MM.1S (cell line): ENCODE measurements around the gene GPR3.
A peak's percentile ranks its signal among the peaks of the same experiment; 100 is the strongest.

Experiments used
- DNase-seq: peaks from one replicate; pipeline ENCODE4 v3.0.0-alpha.2; 2015
- H2AFZ ChIP-seq: fragments of 300-600 bp; sonication (generic); 2 replicates; pipeline ENCODE4 v1.6.0; 2016; ENCODE audit warnings: antibody characterized with exemption, low read length
- H3F3A ChIP-seq: fragments of 300-600 bp; sonication (generic); 2 replicates; pipeline ENCODE4 v1.6.1; 2016; ENCODE audit warnings: mild to moderate bottlenecking, antibody characterized with exemption, low read length, moderate library complexity, mixed read lengths; ENCODE audit not compliant: insufficient read depth
- H3K27ac ChIP-seq: fragments of 300-600 bp; sonication (generic); 2 replicates; pipeline ENCODE4 v1.5.1; 2016; ENCODE audit warnings: mild to moderate bottlenecking, low read length
- H3K27me3 ChIP-seq: fragments of 300-600 bp; sonication (generic); replicated peaks from 2 replicates; pipeline ENCODE4 v1.6.0; 2016; ENCODE audit warnings: low read length; ENCODE audit not compliant: insufficient read depth
- H3K36me3 ChIP-seq: fragments of 300-600 bp; sonication (generic); replicated peaks from 2 replicates; pipeline ENCODE4 v1.6.1; 2016; ENCODE audit warnings: mild to moderate bottlenecking, low read length, mixed read lengths; ENCODE audit not compliant: insufficient read depth
- H3K4me1 ChIP-seq: fragments of 300-600 bp; sonication (generic); 2 replicates; pipeline ENCODE4 v1.6.1; 2016; ENCODE audit warnings: low read length, mixed read lengths
- H3K4me2 ChIP-seq: fragments of 300-600 bp; sonication (generic); 2 replicates; pipeline ENCODE4 v1.6.0; 2016; ENCODE audit warnings: low read depth, low read length
- H3K4me3 ChIP-seq: fragments of 300-600 bp; sonication (generic); 2 replicates; pipeline ENCODE4 v1.5.1; 2016; ENCODE audit warnings: low read length, mixed read lengths
- H3K79me2 ChIP-seq: fragments of 300-600 bp; sonication (generic); 2 replicates; pipeline ENCODE4 v1.6.1; 2016; ENCODE audit warnings: mixed run types, low read length, mixed read lengths
- H3K9ac ChIP-seq: fragments of 300-600 bp; sonication (generic); 2 replicates; pipeline ENCODE4 v1.6.1; 2016; ENCODE audit warnings: low read length, mixed read lengths
- H3K9me2 ChIP-seq: fragments of 300-600 bp; sonication (generic); replicated peaks from 2 replicates; pipeline ENCODE4 v1.6.1; 2016; ENCODE audit warnings: mild to moderate bottlenecking, low read length, mixed read lengths; ENCODE audit not compliant: insufficient read depth
- H3K9me3 ChIP-seq: fragments of 300-600 bp; sonication (generic); replicated peaks from 2 replicates; pipeline ENCODE4 v1.6.1; 2016; ENCODE audit warnings: mild to moderate bottlenecking, low read length, mixed read lengths; ENCODE audit not compliant: insufficient read depth
- H4K20me1 ChIP-seq: fragments of 300-600 bp; sonication (generic); 2 replicates; pipeline ENCODE4 v1.6.1; 2016; ENCODE audit warnings: mild to moderate bottlenecking, low read length, moderate library complexity, mixed read lengths; ENCODE audit not compliant: insufficient read depth
- CTCF ChIP-seq: fragments of 300-600 bp; sonication (generic); IDR thresholded peaks from 2 replicates; pipeline ENCODE4 v1.5.1; 2016; ENCODE audit warnings: antibody characterized with exemption, low read length, mixed read lengths
- EZH2 ChIP-seq: fragments of 300-600 bp; sonication (generic); optimal IDR thresholded peaks from 2 replicates; pipeline ENCODE3; 2017; ENCODE audit warnings: low read depth, mild to moderate bottlenecking, antibody characterized with exemption, low read length, mixed read lengths
- EZH2phosphoT487 ChIP-seq: fragments of 300-600 bp; sonication (generic); IDR thresholded peaks from 2 replicates; pipeline ENCODE4 v1.6.1; 2018; ENCODE audit warnings: antibody characterized with exemption, low read length

The GPR3 gene

GRCh38 chr1:27359822-27360158 lies 32.6 kb upstream of the GPR3 start:
- H3K9me3 ChIP-seq = no peaks in the 10 kb centered on the region
- H4K20me1 ChIP-seq = no peaks in the 10 kb centered on the region
- H3F3A ChIP-seq = no peaks in the 10 kb centered on the region
- H3K9me2 ChIP-seq = no peaks in the 10 kb centered on the region
- TF ChIP-seq CTCF = no peak
- no peak for TF ChIP-seq EZH2
- no peak for TF ChIP-seq EZH2phosphoT487
- peaks cover 17% of the 10 kb centered on the region for H3K27me3 ChIP-seq
- peak overlapping the region; percentile 54 for H3K4me2 ChIP-seq
- no peak overlapping the region for H3K27ac ChIP-seq
- DNase-seq = no peak
- no peaks in the 10 kb centered on the region for H3K79me2 ChIP-seq
- H3K36me3 ChIP-seq = no peaks in the 10 kb centered on the region
- no peak overlapping the region for H3K9ac ChIP-seq
- peak overlapping the region; percentile 41; the same call in 1 of the 2 replicates for H3K4me3 ChIP-seq
- H3K4me1 ChIP-seq = no peaks in the 10 kb centered on the region
- H2AFZ ChIP-seq = no peak overlapping the region

GRCh38 chr1:27360159-27361043 lies 32.0 kb upstream of the GPR3 start:
- H3K27me3 ChIP-seq = peaks cover 17% of the 10 kb centered on the region
- peaks cover 4% of the 10 kb centered on the region for H3K4me1 ChIP-seq
- H4K20me1 ChIP-seq = no peaks in the 10 kb centered on the region
- TF ChIP-seq CTCF (no peak), EZH2 (no peak), EZH2phosphoT487 (no peak)
- H3K36me3 ChIP-seq = no peaks in the 10 kb centered on the region
- no peaks in the 10 kb centered on the region for H3K9me2 ChIP-seq
- H3K4me2 ChIP-seq = peak overlapping the region; percentile 54
- no peaks in the 10 kb centered on the region for H3K79me2 ChIP-seq
- no peak overlapping the region for H3K9ac ChIP-seq
- H3F3A ChIP-seq = no peaks in the 10 kb centered on the region
- H3K27ac ChIP-seq = no peak overlapping the region
- H3K4me3 ChIP-seq = peak overlapping the region; percentile 41; the same call in 1 of the 2 replicates
- H3K9me3 ChIP-seq = no peaks in the 10 kb centered on the region
- no peak for DNase-seq
- H2AFZ ChIP-seq = peak overlapping the region; percentile 61

- Histone ChIP-seq H3K27ac (no peak overlapping the region), H3K4me3 (no peak overlapping the region), H4K20me1 (no peaks in the 10 kb centered on the region), H3K79me2 (no peaks in the 10 kb centered on the region), H3K4me2 (no peak overlapping the region), H3K9ac (no peak overlapping the region), H2AFZ (no peak overlapping the region), H3K9me3 (no peaks in the 10 kb centered on the region), H3K4me1 (peaks cover 4% of the 10 kb centered on the region), H3K9me2 (no peaks in the 10 kb centered on the region), H3K27me3 (peaks cover 17% of the 10 kb centered on the region), H3F3A (peaks cover 2% of the 10 kb centered on the region; the same call in 1 of the 2 replicates), H3K36me3 (no peaks in the 10 kb centered on the region)
- TF ChIP-seq EZH2phosphoT487 (no peak), CTCF (no peak), EZH2 (no peak)
- no peak for DNase-seq
Measured at GRCh38 chr1:27361044-27361402, 31.4 kb upstream of the GPR3 start.
